ENCODE data around the gene SHROOM4.

The SHROOM4 gene

GRCh38 chrX:50780144-50780543 is 33.9 kb downstream of the SHROOM4 start:
- no peak for TF ChIP-seq CTCF (IDR thresholded peaks at IDR 0.05)

GRCh38 chrX:50779694-50780093 is 34.3 kb downstream of the SHROOM4 start:
- H2AFZ ChIP-seq, result no peak overlapping the region
- no peaks in the 10 kb centered on the region for H3K79me2 ChIP-seq
- no peak overlapping the region for H3K27ac ChIP-seq
- no peak overlapping the region for H3K4me2 ChIP-seq (ENCODE audit: low read length)
- no peaks in the 10 kb centered on the region for H3K27me3 ChIP-seq (ENCODE audit: control insufficient read depth, insufficient read depth, low read length)
- no peaks in the 10 kb centered on the region for H3K36me3 ChIP-seq (ENCODE audit: control insufficient read depth, insufficient read depth, low read length)
- H3K4me3 ChIP-seq (ENCODE audit: low read depth, low read length), result no peak overlapping the region
- no peak for TF ChIP-seq CTCF (IDR thresholded peaks at IDR 0.05)
- no peaks in the 10 kb centered on the region for H3K4me1 ChIP-seq
- H3K9me3 ChIP-seq (ENCODE audit: control insufficient read depth, low read length), result no peaks in the 10 kb centered on the region
- no peak overlapping the region for H3K9ac ChIP-seq

More at GRCh38 chrX:50780144-50780543, 33.9 kb downstream of the SHROOM4 start:
- H3K36me3 ChIP-seq (ENCODE audit: control insufficient read depth, insufficient read depth, low read length), result no peaks in the 10 kb centered on the region
- H3K9me3 ChIP-seq (ENCODE audit: control insufficient read depth, low read length), result no peaks in the 10 kb centered on the region
- H2AFZ ChIP-seq, result no peak overlapping the region
- H3K27me3 ChIP-seq (ENCODE audit: control insufficient read depth, insufficient read depth, low read length), result no peaks in the 10 kb centered on the region
- H3K27ac ChIP-seq, result no peak overlapping the region
- no peak overlapping the region for H3K4me2 ChIP-seq (ENCODE audit: low read length)
- H3K9ac ChIP-seq, result no peak overlapping the region
- no peaks in the 10 kb centered on the region for H3K79me2 ChIP-seq
- no peaks in the 10 kb centered on the region for H3K4me1 ChIP-seq
- no peak overlapping the region for H3K4me3 ChIP-seq (ENCODE audit: low read depth, low read length)

GRCh38 chrX:50778272-50778671 is 35.7 kb downstream of the SHROOM4 start:
- H3K4me3 ChIP-seq (ENCODE audit: low read depth, low read length), result no peak overlapping the region
- no peaks in the 10 kb centered on the region for H3K27me3 ChIP-seq (ENCODE audit: control insufficient read depth, insufficient read depth, low read length)
- H3K9me3 ChIP-seq (ENCODE audit: control insufficient read depth, low read length), result no peaks in the 10 kb centered on the region
- no peaks in the 10 kb centered on the region for H3K36me3 ChIP-seq (ENCODE audit: control insufficient read depth, insufficient read depth, low read length)
- H2AFZ ChIP-seq, result no peak overlapping the region
- no peak overlapping the region for H3K27ac ChIP-seq
- H3K79me2 ChIP-seq, result no peaks in the 10 kb centered on the region
- H3K9ac ChIP-seq, result no peak overlapping the region
- H3K4me2 ChIP-seq (ENCODE audit: low read length), result no peak overlapping the region
- no peaks in the 10 kb centered on the region for H3K4me1 ChIP-seq
- no peak for TF ChIP-seq CTCF (IDR thresholded peaks at IDR 0.05)

- H3K9ac ChIP-seq, result no peak overlapping the region
- no peaks in the 10 kb centered on the region for H3K4me1 ChIP-seq
- H3K27me3 ChIP-seq (ENCODE audit: control insufficient read depth, insufficient read depth, low read length), result no peaks in the 10 kb centered on the region
- no peak overlapping the region for H2AFZ ChIP-seq
- no peaks in the 10 kb centered on the region for H3K79me2 ChIP-seq
- no peak overlapping the region for H3K4me2 ChIP-seq (ENCODE audit: low read length)
- no peak overlapping the region for H3K4me3 ChIP-seq (ENCODE audit: low read depth, low read length)
- H3K36me3 ChIP-seq (ENCODE audit: control insufficient read depth, insufficient read depth, low read length), result no peaks in the 10 kb centered on the region
- TF ChIP-seq CTCF (IDR thresholded peaks at IDR 0.05), result no peak
- no peaks in the 10 kb centered on the region for H3K9me3 ChIP-seq (ENCODE audit: control insufficient read depth, low read length)
- no peak overlapping the region for H3K27ac ChIP-seq
Measured at GRCh38 chrX:50776248-50776647, 37.7 kb downstream of the SHROOM4 start.

GRCh38 chrX:50771382-50771781 is 42.6 kb downstream of the SHROOM4 start:
- H3K79me2 ChIP-seq, result no peaks in the 10 kb centered on the region
- no peak overlapping the region for H3K27ac ChIP-seq
- TF ChIP-seq CTCF (IDR thresholded peaks at IDR 0.05), result no peak
- no peaks in the 10 kb centered on the region for H3K27me3 ChIP-seq (ENCODE audit: control insufficient read depth, insufficient read depth, low read length)
- no peaks in the 10 kb centered on the region for H3K4me1 ChIP-seq
- no peak overlapping the region for H3K4me2 ChIP-seq (ENCODE audit: low read length)
- no peaks in the 10 kb centered on the region for H3K36me3 ChIP-seq (ENCODE audit: control insufficient read depth, insufficient read depth, low read length)
- no peak overlapping the region for H3K4me3 ChIP-seq (ENCODE audit: low read depth, low read length)
- no peak overlapping the region for H3K9ac ChIP-seq
- no peak overlapping the region for H2AFZ ChIP-seq
- H3K9me3 ChIP-seq (ENCODE audit: control insufficient read depth, low read length), result no peaks in the 10 kb centered on the region
